H1 (cell line): ENCODE data around the gene ICAM3. TPM values are rescaled to one million over a fixed set of nuclear protein-coding genes. Genes with fewer than 3 reads are reported as not detected.

Experiments
- ASH2L ChIP-seq: fragments of 200-600, 300-600 bp; sonication (generic); IDR thresholded peaks from one replicate; pipeline ENCODE4 v1.7.1; 2017; ENCODE audit warnings: low read length
- FOSL1 ChIP-seq: IDR thresholded peaks from 2 replicates; pipeline ENCODE4 v1.6.1; 2011; ENCODE audit warnings: mild to moderate bottlenecking, low read depth, low read length, moderate library complexity; ENCODE audit not compliant: insufficient read depth
- RBBP5 ChIP-seq: IDR thresholded peaks from 2 replicates; pipeline ENCODE4 v1.7.1; 2012; ENCODE audit warnings: low read depth, mild to moderate bottlenecking, inconsistent platforms, low read length, moderate library complexity, borderline replicate concordance
- RNF2 ChIP-seq: fragments of 200-900, 300-1000 bp; sonication (generic); IDR thresholded peaks from 2 replicates; pipeline ENCODE4 v1.7.1; 2016; ENCODE audit warnings: borderline replicate concordance, low read depth, mild to moderate bottlenecking, antibody characterized with exemption, low read length; ENCODE audit not compliant: poor library complexity, severe bottlenecking; ENCODE audit errors: missing control alignments
- SIN3A ChIP-seq, 2 experiments: IDR thresholded peaks in 1 of 2; conservative IDR thresholded peaks in 1 of 2; 2 replicates each; pipeline ENCODE4 v1.6.1; 2011 to 2012; ENCODE audit warnings: low read length in 2 of 2, improper control_type of control experiment in 1 of 2, low read depth in 1 of 2, mild to moderate bottlenecking in 1 of 2
- polyA plus RNA-seq, 7 experiments: library from polyadenylated mRNA; depleted of rRNA in 3 of 7; stranded (reverse) in 5 of 7; unstranded in 2 of 7; fragments of >200 nt in 5 of 7; fragments of 200-250 nt in 2 of 7; gene quantifications; 1 replicate in 5 of 7; 2 replicates in 1 of 7; 4 replicates in 1 of 7; pipeline versions ENCODE4 v1.2.1 to v1.2.3, GENCODE V29; 2011 to 2013; ENCODE audit warnings: missing spikeins in 2 of 7, mixed read lengths in 2 of 7
- total RNA-seq: library from RNA; stranded (reverse); fragmentation: NEBNext Ultra II Directional; extraction: Animal tissue kit (Norgen Biotek cat#: 25700); gene quantifications from 2 replicates; pipeline ENCODE4 v1.2.1, GENCODE V29; 2021
- TF ChIP-seq, protein P1 (sequence below): fragments of 300-600 bp; sonication (generic); IDR thresholded peaks from 2 replicates; pipeline ENCODE4 v1.7.1; 2012; ENCODE audit warnings: low read length, moderate library complexity, mild to moderate bottlenecking, inconsistent platforms; ENCODE audit not compliant: insufficient replicate concordance

Gene ICAM3
- total and polyA plus RNA-seq, 2 of the 8 experiments (the other 6 are each of a cell fraction or from before 2014, with no cell fraction given) = 15.4 to 16.5 TPM

DNA sequence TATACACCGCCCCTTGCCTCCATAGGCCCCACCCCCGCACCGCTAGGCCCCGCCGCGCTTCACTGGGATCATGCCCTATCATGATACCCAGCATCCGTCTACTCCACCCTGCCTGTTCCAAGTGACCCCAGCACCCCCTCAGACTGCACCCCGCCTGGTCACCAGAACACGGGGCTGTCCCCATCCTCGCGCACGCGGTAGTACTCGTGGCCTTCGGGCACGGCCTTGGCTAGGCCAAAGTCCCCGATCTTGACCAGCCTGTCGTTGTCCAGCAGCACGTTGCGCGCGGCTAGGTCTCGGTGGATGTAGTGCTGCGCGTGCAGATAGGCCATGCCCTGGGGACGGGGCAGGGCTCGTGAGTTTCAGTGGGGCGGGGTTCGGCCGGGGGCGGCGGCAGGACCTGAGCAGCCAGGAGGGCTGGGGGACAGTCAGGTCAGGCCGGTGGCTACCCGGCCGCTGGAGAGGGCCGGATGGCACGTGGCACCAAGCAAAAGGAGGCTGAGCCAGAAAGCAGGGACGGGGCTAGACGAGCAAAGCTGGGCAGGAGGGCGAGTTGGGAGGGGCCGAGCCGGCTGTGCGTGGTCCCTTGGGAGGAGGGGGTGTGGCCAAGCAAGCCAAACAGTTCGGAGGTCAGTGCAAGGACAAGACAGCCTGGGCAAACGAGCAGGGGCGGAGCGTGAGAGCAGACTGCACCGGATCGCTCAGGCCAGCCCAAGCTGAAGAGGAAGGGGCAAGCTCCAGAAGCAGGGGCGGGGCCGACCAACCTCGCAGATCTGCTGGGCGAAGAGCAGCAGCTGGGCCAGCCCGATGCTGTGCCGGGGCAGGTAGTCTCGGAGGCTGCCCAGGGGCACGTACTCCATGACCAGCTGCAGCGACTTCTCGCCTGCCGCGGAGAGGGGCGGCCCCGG, 13.6 kb upstream of the ICAM3 start (continued):
- TF ChIP-seq, protein P1, sequence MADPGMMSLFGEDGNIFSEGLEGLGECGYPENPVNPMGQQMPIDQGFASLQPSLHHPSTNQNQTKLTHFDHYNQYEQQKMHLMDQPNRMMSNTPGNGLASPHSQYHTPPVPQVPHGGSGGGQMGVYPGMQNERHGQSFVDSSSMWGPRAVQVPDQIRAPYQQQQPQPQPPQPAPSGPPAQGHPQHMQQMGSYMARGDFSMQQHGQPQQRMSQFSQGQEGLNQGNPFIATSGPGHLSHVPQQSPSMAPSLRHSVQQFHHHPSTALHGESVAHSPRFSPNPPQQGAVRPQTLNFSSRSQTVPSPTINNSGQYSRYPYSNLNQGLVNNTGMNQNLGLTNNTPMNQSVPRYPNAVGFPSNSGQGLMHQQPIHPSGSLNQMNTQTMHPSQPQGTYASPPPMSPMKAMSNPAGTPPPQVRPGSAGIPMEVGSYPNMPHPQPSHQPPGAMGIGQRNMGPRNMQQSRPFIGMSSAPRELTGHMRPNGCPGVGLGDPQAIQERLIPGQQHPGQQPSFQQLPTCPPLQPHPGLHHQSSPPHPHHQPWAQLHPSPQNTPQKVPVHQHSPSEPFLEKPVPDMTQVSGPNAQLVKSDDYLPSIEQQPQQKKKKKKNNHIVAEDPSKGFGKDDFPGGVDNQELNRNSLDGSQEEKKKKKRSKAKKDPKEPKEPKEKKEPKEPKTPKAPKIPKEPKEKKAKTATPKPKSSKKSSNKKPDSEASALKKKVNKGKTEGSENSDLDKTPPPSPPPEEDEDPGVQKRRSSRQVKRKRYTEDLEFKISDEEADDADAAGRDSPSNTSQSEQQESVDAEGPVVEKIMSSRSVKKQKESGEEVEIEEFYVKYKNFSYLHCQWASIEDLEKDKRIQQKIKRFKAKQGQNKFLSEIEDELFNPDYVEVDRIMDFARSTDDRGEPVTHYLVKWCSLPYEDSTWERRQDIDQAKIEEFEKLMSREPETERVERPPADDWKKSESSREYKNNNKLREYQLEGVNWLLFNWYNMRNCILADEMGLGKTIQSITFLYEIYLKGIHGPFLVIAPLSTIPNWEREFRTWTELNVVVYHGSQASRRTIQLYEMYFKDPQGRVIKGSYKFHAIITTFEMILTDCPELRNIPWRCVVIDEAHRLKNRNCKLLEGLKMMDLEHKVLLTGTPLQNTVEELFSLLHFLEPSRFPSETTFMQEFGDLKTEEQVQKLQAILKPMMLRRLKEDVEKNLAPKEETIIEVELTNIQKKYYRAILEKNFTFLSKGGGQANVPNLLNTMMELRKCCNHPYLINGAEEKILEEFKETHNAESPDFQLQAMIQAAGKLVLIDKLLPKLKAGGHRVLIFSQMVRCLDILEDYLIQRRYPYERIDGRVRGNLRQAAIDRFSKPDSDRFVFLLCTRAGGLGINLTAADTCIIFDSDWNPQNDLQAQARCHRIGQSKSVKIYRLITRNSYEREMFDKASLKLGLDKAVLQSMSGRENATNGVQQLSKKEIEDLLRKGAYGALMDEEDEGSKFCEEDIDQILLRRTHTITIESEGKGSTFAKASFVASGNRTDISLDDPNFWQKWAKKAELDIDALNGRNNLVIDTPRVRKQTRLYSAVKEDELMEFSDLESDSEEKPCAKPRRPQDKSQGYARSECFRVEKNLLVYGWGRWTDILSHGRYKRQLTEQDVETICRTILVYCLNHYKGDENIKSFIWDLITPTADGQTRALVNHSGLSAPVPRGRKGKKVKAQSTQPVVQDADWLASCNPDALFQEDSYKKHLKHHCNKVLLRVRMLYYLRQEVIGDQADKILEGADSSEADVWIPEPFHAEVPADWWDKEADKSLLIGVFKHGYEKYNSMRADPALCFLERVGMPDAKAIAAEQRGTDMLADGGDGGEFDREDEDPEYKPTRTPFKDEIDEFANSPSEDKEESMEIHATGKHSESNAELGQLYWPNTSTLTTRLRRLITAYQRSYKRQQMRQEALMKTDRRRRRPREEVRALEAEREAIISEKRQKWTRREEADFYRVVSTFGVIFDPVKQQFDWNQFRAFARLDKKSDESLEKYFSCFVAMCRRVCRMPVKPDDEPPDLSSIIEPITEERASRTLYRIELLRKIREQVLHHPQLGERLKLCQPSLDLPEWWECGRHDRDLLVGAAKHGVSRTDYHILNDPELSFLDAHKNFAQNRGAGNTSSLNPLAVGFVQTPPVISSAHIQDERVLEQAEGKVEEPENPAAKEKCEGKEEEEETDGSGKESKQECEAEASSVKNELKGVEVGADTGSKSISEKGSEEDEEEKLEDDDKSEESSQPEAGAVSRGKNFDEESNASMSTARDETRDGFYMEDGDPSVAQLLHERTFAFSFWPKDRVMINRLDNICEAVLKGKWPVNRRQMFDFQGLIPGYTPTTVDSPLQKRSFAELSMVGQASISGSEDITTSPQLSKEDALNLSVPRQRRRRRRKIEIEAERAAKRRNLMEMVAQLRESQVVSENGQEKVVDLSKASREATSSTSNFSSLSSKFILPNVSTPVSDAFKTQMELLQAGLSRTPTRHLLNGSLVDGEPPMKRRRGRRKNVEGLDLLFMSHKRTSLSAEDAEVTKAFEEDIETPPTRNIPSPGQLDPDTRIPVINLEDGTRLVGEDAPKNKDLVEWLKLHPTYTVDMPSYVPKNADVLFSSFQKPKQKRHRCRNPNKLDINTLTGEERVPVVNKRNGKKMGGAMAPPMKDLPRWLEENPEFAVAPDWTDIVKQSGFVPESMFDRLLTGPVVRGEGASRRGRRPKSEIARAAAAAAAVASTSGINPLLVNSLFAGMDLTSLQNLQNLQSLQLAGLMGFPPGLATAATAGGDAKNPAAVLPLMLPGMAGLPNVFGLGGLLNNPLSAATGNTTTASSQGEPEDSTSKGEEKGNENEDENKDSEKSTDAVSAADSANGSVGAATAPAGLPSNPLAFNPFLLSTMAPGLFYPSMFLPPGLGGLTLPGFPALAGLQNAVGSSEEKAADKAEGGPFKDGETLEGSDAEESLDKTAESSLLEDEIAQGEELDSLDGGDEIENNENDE = no peak
- TF ChIP-seq ASH2L = peak; percentile 22
- peak; percentile 42 for TF ChIP-seq RNF2
- no peak for TF ChIP-seq FOSL1
- TF ChIP-seq SIN3A (conservative IDR thresholded peaks at IDR 0.05 in 1 of 2, IDR thresholded peaks at IDR 0.05 in 1 of 2; ENCODE audit: low read depth in 1 of 2, low read length in 2 of 2) = peak in 1 of 2 experiments; percentile 64; a peak in 1 of 4 replicates
- 0 out of 2 replicates have a peak, but pooled peaks have one; percentile 56 for TF ChIP-seq RBBP5
